Activated CD4-positive, alpha-beta T cell treated with anti-CD3 and anti-CD28 coated beads, Interleukin-2, amount 50 U/mL, for 24 hours (primary cell): Measurements from ENCODE around the gene RTL10.
"Not testable (repeated sequence)": the region's sequence is repeated elsewhere in the genome, so short reads cannot be mapped to it uniquely, and the experiment has no call there.

ENCODE experiments used
- DNase-seq, 2 donors: peaks; one replicate each; pipeline ENCODE4 v3.0.0-alpha.2; 2020; ENCODE audit warnings: low read depth in 1 of 2, low spot score in 1 of 2

RTL10 gene

DNA sequence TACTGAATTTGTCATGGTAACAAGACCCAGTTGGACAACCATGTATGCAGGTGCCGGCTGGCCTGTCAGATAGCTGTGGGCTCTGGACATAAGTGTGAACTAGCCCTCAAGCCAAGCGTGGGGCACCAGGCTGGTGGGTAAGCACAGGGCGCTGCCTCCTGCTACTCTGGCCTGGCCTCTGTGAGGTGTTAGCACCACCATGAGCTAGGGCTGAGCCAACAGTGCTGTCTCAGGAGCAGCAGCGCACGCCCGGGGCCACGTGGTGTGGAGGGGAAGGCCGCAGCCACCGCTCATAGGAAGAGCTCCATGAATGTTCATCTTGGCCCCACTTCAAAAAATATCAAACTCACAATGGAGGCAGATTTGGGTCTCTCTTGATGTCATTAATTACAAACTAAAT is 35.3 kb upstream of the RTL10 start:
- no peak for DNase-seq

- DNase-seq = no peak
Observed at GRCh38 chr22:19888131-19888746, 33.6 kb upstream of the RTL10 start.

DNA sequence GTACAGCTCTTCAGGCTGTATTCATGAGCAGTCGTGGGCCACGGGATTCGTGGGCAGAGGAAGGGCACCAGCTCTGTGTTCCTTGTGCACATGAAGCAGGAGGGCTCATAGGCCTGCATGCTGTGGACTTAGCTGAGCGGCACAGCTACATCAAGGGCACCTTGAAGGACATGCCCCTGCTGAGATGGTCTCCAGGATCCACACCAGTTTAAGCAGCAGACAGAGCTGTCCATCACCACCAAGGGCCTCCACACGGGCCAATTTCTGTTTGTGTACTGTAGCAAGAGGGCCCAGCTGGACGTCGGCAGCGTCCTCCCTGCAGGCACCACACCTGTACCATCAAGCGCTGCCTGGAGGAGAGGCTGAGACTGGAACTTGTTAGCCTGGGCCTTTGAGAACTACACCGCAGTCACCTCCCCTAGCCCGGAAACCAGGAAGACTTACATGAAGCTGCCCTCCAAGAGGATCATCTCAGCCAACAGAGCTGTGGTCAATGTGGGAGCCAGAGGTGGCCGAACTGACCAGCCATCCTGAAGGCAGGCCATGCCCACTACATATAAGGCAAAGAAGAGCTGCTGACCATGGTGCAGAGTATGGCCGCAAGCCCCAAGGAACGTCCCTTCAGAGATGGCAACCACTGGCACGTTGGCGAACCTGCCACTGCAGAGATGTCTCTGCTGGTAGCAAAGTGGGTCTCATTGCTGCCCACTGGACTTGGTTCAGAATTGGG is 32.7 kb upstream of the RTL10 start:
- DNase-seq = no peak

- no peak for DNase-seq
Observed at GRCh38 chr22:19886605-19887255, 32.1 kb upstream of the RTL10 start.

GRCh38 chr22:19885841-19886592 is 31.3 kb upstream of the RTL10 start:
- DNase-seq = no peak

- no peak for DNase-seq
Observed at GRCh38 chr22:19884954-19885751, 30.5 kb upstream of the RTL10 start.

DNA sequence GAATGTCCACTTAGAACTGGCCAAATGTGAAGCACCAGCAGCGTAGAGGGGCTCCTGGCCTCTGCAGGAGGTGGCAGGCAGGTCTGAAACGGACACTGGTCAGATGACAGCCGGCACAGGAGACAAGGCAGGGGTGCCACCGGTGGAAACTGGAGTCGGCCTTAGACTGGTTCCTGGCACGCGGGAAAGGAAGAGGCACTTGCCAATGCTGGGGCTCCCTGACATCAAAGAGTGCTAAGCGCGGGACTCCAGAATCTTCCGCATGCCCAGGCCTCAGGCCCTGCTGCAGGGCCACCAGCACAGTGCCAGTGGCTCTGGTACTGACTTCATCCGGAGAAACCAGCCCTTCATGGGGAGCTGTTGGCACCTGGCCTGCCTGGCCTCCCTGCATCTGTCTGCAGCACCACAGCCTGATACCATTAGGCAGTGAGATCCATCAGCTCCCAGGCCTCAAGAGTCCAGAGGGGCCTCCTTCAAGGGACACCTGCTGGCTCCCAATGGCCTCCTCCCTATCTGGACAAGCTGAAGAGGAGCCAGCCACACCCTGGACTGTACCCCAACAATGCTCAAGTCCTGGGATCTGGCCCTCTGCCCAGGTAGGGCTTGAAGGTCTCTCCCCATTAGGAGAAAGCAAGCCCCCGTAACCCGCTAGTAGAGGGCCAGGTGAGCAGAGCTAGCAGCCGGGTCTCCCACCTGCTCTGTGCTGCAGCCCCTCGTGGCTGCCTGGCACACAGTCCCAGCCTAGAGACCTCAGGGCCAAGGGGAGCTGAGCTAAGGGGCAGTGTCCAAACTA is 29.7 kb upstream of the RTL10 start:
- DNase-seq = no peak

DNA sequence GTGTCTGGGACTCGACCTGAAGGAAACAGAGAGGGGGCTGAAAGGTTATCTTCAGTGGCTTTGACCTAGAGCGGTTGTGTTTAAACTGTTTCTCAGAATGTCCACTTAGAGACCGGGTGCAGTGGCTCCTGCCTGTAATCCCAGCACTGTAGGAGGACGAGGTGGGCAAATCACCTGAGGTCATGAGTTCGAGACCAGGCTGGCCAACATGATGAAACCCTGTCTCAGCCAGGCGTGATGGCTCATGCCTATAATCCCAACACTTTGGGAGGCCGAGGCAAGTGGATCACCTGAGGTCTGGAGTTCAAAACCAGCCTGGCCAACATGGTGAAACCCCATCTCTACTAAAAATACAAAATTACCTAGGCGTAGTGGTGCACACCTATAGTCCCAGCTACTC is 28.8 kb upstream of the RTL10 start:
- not testable (repeated sequence) for DNase-seq

GRCh38 chr22:19882446-19883381 is 28.0 kb upstream of the RTL10 start:
- DNase-seq = no peak

DNA sequence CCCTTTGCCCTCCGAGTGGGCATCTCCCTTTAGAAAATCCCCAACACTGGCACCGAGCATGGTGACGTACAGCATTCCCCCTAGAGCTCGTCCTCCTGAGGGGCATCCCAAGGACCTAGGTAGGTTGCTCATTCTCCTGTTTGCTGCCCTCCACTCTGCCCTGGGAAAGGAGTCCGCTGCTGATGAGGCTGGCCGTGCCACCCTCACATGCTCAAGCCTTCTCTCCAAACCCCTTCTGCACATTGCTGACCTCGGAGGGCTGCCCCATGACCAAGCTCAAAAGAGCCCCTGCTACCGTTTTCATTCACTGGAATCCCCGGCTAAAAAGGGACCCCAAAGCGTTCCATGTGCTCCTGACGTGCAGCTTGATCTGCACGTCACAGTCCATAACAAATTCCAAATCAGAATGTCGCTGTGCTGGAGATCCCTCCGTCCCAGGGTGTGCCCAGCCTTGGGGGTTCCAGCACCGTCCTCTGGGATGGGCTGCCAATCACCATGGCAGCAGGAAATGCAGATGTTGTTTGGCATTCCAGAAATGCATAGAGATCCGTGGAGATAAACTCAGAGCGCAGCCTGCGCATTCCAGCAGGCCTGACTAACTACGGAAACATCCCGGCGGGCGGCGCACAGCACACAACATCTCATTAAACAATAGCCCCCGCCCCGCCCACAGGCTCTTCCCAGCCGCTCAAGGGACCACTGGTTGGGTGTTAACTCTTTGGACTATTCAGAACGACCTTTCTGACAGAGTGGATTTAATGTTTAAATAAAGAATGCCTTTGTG is 26.3 kb upstream of the RTL10 start:
- DNase-seq = no peak

- no peak for DNase-seq
Observed at GRCh38 chr22:19879992-19880785, 25.5 kb upstream of the RTL10 start.

DNA sequence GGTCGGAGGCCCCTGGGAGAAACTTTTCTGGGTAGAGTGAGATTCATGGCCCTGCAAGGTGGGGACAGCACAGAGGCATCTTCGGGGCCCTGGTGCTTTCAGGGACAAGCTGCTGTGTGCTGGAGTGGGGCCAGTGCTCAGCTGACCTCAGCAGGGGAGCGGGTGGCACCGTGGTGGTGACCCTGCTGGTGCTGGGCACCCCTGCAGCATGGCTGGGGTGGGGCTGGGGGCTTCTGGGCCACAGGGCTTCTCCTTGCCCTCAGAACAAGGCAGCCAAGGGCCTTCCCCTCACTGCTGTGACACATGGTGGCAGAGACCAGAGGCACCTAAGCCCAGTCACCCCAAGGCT is 24.9 kb upstream of the RTL10 start:
- DNase-seq = no peak

DNA sequence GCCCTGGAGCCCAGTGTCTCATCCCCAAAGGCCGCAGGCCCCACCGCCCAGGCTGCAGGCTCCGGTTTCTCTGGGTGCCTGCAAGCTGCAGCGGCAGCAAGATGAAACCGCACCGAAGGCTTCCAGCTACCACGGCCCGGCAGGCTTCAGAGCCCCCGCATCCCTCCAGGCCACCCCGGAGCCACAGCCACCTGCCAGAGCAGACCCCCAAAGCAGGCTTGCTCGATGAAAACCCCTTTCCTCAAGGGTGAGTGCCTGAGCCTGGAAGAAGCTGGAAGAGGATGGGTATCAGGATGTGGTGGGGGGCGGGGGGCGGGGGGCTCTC is 24.5 kb upstream of the RTL10 start:
- no peak for DNase-seq

GRCh38 chr22:19878461-19879245 is 24.0 kb upstream of the RTL10 start:
- DNase-seq = no peak

DNA sequence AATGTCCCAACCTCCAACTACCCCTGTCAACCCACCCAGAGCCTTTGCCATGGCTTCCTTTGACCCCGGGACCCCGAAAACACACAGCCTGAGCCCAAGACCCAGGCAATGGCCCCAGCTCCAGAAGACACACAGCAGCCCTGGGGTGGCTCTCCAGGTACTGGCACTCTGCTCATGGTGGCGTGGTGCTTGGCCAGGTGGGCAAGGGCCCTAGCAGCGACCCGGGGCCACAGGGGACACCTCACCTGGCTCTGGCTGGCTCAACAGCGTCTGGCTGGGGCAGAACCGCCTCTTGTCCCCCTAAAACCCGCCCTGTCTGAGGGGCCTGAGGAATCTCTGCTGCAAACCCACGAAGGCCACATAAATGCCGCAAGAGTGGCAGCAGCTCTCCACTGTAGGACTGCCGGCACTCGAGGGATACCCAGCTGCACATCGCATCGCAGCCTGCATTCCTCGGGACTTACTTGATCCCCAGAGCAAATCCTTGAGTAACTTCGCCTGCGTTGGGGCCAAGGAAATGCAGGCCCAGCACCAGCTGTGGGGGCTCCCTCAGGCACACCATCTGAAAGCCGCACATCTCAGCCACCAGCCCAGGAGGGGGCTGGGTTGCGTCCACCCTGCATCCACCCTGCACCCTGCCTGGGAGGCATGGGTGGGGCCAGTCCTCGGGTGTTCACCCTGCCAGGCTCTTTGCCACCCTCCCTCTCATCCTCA is 23.1 kb upstream of the RTL10 start:
- no peak for DNase-seq

DNA sequence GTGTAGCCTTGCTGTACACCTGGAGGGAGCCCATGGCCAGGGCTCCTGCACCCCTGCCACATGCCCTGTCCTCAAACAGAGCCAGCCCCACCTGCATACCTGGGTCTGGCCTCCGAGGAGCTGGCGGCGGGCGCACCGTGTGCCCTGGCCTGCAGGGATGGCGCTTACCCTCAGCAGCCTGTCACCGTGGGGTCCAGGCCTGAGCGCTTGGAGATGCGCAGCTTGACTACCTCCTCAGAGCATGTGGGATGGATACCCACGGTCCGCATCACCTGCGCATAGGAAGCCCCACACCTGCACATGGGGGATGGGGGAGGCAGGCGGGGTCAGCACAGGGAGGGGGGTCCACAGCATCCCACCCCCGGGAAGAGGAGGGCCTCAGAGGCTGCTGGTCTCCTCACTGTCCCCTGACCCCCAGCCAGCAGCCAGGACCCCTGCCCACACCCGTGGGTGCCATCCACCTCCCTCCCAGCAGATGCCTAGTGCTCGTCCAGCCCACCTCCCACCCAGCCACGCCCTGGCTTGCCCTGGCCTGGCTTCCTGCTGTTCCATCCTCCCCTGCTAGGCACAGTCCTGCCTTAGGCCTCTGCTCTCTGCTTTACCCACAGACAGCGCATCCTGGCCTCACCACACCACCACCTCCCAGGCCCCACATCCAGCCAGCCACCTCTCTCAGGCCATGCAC is 22.4 kb upstream of the RTL10 start:
- no peak for DNase-seq
